HG03558 (cell line): ENCODE results near the gene ZNF467.

Experiments used
- ATAC-seq: cut with Tn5 transposase; IDR thresholded peaks from one replicate; pipeline ENCODE4 v1.9.1; 2021; ENCODE audit warnings: moderate number of reproducible peaks; ENCODE audit not compliant: unreplicated experiment; ENCODE audit errors: extremely low read depth

ZNF467 gene

GRCh38 chr7:149809215-149809614 is 35.8 kb upstream of the ZNF467 start:
- ATAC-seq = no peak

GRCh38 chr7:149808311-149808710 is 34.9 kb upstream of the ZNF467 start:
- no peak for ATAC-seq

GRCh38 chr7:149806726-149807125 is 33.3 kb upstream of the ZNF467 start:
- ATAC-seq = no peak

DNA sequence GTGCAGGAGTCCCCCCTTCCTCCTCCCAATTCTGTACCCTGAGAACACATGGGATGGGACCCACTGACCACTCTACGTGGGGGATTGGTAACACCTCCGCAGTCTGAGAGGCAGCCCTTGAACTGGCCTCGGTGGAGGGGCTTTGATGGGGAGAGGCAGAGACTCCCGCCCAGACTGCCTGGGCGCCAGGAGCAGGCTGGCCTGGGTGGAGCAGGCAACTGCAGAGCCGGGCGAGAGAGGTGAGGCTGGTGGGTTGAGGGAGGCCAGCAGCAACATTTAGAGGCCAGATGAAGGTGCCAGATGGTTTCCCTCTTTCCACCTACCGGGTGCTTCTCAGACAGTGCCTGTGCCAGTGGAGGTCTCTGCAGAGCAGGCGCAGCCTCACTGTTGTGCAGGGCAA is 30.7 kb upstream of the ZNF467 start:
- ATAC-seq = no peak

DNA sequence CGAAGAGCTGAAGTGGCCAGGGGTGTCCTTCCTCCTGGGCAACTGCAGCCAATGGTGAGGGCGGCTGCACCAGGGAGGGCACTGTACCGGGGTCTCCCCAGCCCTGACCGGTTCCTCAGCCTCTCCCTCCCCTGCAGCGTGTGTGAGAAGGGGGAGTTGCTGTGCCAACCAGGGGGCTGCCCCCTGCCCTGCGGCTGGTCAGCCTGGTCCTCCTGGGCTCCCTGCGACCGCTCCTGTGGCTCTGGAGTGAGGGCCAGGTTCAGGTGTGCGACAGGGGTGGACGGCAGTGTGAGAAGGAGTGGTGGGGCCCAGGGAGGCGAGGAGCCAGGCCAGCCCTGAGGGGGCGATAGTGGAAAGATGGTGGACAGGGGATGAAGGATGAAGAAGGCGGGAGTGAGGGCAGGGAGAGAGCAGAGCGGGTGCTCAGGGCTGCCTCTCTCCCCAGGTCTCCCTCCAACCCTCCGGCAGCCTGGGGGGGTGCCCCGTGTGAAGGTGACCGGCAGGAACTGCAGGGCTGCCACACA is 30.2 kb upstream of the ZNF467 start:
- ATAC-seq = no peak

DNA sequence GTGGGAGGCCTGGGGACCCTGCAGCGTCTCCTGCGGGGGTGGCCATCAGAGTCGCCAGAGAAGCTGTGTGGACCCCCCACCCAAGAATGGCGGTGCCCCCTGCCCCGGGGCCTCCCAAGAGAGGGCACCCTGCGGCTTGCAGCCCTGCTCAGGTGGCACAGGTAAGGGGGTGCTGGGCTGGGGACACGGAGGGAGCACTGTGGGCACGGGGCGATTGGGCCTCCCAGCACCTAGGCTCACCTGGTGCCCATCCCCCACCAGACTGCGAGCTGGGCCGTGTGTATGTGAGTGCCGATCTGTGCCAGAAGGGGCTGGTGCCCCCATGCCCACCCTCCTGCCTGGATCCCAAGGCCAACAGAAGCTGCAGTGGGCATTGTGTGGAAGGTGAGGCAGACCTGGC is 29.6 kb upstream of the ZNF467 start:
- no peak for ATAC-seq

DNA sequence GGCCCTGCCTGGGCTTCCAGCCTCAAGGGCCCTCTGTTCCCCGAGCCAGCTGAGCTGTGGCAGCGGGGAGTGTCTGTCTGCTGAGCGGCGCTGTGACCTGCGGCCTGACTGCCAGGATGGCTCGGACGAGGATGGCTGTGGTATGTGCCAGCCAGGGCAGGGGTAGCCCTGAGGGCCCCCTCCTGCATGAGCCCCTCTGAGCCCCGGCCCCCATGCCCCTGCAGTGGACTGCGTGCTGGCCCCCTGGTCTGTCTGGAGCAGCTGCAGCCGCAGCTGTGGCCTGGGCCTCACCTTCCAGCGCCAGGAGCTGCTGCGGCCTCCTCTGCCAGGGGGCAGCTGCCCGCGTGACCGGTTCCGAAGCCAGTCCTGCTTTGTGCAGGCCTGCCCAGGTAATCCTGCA is 28.4 kb upstream of the ZNF467 start:
- no peak for ATAC-seq

DNA sequence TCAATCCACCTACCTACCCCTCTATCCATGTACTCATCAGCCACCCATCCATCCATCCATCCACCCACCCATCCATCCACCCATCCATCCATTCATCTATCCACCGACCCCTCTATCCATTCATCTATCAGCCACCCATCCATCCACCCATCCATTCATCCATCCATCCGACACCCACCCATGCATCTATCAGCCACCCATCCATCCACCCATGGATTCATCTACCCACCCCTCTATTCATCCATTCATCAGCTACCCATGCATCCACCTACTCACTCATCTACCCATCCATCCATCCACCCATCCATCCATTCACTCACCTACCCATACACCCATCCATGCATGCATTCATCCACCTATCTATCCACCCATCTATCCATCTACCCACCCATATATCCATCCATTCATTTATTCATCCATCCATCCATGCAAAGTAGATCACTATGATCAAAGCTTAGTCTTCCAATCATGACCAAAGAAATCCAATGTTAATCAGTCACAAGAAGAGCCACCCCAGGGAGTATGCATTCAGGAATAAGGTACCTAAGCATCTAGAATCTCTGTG is 27.7 kb upstream of the ZNF467 start:
- ATAC-seq = no peak

GRCh38 chr7:149800169-149800555 is 26.8 kb upstream of the ZNF467 start:
- ATAC-seq = no peak

GRCh38 chr7:149799397-149800168 is 26.2 kb upstream of the ZNF467 start:
- ATAC-seq = no peak

- ATAC-seq = no peak
Measured at GRCh38 chr7:149797771-149798170, 24.4 kb upstream of the ZNF467 start.

DNA sequence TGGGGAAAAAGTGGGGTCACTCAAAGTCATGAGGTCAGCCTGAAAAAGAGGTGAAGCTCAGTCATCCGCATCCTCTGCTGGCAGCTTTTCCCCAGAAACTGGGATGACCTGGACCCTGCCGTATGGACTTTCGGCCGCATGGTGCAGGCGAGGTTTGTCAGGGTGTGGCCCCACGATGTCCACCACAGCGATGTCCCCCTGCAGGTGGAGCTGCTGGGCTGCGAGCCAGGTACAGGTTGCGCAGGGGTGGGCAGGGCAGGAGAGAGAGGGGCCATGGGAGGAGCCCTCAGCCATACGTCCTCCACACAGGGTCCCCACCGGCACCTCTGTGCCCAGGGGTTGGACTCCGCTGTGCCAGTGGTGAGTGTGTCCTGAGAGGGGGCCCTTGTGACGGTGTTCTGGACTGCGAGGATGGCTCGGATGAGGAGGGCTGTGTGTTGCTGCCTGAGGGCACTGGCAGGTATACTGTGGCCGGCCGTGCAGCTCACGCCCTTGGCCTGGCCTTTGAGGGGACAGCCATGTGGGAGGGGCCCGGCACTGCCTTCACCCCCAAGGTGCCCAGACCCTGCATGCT is 23.0 kb upstream of the ZNF467 start:
- ATAC-seq = no peak

GRCh38 chr7:149795126-149795525 is 21.7 kb upstream of the ZNF467 start:
- no peak for ATAC-seq

- no peak for ATAC-seq
Measured at GRCh38 chr7:149794661-149795060, 21.3 kb upstream of the ZNF467 start.

DNA sequence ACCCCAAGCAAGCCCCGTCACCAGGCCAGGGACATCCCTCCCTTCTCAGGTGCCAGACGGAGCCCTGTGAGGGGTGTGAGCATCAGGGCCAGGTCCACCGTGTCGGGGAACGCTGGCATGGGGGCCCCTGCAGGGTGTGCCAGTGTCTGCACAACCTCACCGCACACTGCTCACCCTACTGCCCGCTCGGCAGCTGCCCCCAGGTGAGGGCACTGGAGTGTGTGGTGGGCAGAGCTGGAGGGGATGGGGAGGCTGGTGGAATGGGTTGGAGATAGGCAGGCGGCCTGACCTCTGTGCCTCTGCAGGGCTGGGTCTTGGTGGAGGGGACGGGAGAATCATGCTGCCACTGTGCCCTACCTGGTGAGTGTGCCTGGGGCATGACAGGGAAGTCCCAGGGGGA is 19.9 kb upstream of the ZNF467 start:
- no peak for ATAC-seq

GRCh38 chr7:149792220-149792595 is 18.8 kb upstream of the ZNF467 start:
- no peak for ATAC-seq

GRCh38 chr7:149791411-149792219 is 18.2 kb upstream of the ZNF467 start:
- ATAC-seq = no peak

DNA sequence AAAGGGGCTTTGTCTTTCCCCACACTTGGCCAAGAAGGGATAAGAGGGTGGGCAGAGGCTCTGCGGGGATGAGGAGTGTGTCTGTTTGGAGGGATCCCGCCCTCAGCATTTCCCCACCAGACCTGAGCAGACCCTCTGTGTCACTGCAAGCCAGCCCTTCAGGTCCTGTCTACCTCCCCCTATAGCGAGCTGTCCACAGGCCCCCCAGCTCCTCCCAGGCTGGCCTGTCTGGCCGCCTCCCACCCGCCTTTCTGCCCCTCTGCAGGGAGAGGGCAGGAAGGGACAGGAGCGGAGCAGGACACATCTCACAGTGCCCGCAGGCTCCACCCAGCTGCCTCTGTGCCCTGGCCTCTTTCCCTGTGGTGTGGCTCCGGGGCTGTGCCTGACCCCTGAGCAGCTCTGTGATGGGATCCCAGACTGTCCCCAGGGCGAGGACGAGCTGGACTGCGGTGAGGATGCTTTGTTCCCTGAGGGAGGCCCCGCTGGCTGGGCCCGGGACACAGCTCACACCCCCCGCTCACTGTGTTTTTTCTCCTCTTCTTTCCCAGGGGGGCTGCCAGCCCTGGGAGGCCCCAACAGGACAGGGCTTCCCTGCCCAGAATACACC is 17.5 kb upstream of the ZNF467 start:
- no peak for ATAC-seq

- ATAC-seq = no peak
Measured at GRCh38 chr7:149790146-149790548, 16.8 kb upstream of the ZNF467 start.

- ATAC-seq = no peak
Measured at GRCh38 chr7:149789101-149789500, 15.7 kb upstream of the ZNF467 start.
